GM21717 (cell line): ENCODE measurements around the gene SYT14.
"Not testable (repeated sequence)": the region's sequence is repeated elsewhere in the genome, so short reads cannot be mapped to it uniquely, and the experiment has no call there.

Source experiments
- ATAC-seq: cut with Tn5 transposase; IDR thresholded peaks from one replicate; pipeline ENCODE4 v1.9.1; 2021; ENCODE audit warnings: mild to moderate bottlenecking, moderate library complexity; ENCODE audit not compliant: unreplicated experiment

The SYT14 gene

DNA sequence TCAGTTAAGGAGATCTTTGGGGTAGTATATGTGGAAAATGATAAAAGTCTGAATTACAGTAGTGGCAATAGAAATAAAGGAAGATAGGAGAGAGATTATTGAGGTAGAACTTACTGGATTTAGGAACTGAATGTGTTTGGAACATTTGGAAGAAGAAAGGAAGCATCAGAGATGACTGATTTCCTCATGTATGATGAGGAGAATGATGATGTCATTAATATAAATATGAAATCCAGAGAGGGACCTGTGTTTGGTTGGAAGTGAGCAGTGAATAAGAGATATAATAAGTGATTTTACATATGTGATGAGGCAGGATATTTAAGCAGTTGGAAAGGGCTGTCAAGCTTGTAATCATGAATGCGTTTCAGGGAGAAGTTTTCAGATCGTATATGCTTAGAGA lies 86.3 kb downstream of the SYT14 start:
- no peak for ATAC-seq

DNA sequence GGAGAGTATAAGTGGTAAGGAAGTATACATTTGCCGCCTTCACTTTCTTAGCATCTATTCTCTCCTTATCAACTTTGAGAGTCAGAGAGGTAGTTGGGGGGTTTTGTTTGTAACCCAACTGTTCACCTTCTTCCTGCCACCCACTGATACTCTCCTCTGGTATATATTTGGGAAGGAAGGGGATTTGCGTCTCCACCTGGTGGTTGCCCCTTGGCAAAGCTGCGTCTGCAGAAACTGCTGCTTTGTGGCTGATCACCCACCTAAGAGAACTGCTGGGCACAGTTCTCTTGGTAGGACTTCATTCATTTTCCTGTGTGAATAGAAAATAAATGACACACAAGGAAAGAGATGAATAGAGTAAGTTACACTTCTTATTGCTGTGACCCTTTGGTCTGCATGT lies 87.0 kb downstream of the SYT14 start:
- ATAC-seq, result no peak

DNA sequence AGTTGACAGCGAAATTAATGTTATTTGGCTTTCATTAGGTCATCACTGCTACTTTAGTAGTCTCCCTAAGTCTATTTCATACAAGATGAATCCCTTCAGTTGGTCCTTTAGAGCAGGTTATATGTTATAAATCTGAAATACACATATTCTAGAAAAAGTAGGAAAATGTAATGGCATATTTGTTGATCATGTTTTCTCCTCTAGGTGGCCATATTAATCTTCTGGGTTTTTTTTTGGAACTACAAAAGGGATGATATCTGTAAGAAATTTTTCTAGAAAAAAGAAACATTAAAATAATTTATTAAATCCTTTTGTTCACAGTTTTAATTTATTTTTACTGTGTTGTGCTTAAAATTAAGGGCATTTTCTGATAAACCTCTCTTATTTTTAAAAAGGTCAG lies 87.9 kb downstream of the SYT14 start:
- ATAC-seq, result no peak

DNA sequence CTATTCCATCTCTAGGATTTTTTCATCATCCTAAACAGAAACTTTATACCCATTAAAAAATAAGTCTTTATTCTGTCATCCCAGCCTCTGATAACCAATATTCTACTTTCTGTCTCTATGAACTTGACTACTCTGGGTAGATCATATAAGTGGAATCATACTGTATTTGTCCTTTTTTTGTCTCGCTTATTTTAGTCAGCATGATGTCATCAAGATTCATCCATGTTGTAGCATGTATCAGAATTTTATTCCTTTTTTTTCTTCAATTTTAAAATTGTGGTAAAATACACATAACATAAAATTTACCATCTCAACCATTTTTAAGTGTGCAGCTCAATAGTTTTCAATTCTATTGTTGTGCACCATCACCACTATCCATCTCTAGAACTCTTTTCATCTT lies 90.0 kb downstream of the SYT14 start:
- no peak for ATAC-seq

DNA sequence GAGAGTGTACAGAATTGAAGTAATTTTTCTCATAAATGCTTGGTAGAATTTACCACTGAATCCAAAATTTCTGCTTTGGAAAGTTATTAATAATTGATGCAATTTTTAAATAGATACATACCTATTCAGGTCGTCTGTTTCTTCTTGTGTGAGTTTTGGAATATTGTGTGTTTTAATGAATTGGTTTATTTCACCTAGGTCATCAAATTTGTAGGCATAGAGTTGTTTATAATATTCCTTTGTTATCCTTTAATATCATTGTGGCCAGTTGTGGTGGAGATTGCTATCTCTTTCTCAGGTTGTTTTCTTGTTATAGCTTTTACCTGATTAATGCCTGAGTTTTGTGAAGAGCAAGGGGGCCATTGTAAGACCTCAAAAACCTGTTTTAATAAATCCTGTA lies 93.5 kb downstream of the SYT14 start:
- no peak for ATAC-seq

DNA sequence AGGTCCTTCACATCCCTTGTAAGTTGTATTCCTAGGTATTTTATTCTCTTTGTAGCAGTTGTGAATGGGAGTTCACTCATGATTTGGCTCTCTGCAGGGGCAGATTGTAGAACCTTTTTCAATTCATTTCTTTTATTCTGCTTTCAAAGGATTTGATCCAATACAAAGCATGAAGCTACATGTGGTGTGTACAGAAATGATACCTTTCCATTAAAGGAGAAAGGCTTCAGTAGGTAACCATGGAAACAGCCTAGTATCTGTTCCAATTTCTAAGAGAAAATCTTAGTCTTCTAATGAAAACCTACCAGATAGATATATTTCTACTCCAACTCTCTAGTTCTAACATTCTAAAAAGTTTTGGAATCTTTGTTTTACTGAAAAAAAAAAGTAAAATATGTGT lies 105.0 kb downstream of the SYT14 start:
- no peak for ATAC-seq

DNA sequence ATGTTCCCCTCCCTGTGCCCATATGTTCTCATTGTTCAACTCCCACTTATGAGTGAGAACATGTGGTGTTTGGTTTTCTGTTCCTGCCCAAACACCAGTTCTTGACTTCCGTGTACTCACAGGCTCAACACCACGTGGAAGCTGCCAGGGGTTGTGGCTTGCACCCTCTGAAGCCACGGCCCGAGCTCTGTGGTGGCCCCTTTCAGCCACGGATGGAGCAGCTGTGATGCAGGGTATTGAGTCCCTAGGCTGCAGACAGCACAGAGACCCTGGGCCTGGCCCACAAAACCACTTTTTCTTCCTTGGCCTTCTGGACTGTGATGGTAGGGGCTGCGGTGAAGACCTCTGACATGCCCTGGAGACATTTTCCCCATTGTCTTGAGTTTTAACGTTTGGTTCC lies 111.6 kb downstream of the SYT14 start:
- ATAC-seq, result no peak

DNA sequence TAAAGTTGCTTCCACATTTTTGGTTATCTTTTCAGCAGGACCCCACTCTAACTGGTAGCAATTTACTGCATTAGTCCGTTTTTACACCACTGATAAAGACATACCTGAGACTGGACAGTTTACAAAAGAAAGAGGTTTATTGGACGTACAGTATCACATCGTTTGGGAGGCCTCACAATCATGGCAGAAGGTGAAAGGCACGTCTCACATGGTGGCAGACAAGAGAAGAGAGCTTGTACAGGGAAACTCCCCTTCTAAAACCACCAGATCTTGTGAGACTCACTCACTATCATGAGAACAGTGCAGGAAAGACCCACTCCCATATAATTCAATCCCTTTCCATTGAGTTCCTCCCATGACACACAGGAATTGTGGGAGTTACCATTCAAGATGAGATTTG lies 112.5 kb downstream of the SYT14 start:
- ATAC-seq, result not testable (repeated sequence)

DNA sequence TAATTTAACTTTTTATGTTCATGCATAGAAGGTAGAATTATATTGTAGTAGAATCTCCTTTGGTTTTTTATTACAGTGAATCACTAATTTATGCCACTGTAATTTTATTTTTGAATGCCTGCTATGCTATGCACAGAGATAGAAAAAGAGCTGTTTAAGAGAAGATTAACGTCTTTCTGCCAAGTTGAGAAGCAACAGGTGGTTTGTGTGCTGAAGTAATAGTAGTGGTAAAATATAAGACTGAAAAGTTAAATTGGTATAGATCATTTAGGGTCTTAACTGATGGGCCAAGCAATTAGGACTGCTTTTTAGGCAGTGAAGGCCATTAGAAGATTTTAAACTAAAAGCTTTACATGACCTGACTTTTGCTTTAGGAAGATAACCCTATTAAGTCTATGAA lies 115.1 kb downstream of the SYT14 start:
- ATAC-seq, result no peak

DNA sequence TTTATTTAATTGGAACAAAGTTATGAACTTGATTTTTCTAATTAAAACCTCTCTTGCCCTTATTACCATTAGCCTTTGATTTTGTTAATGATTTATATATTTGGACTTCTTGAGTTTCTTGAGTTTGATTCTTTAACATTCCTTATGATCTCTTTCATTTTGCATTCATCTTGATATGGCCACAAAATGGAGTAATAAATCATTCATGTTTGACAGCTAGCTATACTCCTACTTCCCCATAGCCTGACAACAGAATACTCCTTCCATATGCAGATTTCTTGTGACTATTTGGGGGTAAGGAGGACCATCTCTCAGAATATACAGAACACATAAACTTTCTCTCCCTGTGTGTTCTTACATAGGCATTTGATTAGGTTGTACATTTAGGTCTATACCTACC lies 119.6 kb downstream of the SYT14 start:
- ATAC-seq, result no peak

DNA sequence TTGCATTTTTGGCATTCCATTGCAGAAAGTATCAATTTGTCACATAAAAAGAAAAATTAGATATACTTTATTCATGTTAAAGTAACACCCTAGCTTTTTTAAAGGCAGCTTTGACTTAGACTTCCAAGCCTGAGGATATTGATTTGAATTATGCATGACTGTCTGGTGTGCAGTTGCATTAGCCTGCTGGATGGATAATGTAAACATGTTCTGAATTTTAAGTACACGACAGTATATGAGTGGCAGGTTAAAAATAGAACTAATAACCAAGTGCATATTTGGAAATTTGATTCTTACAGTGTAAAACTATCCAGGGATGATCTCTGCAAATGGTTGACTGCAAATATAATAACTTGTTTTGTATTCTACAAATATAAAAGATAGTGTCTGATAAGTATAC lies 124.0 kb downstream of the SYT14 start:
- ATAC-seq, result no peak

DNA sequence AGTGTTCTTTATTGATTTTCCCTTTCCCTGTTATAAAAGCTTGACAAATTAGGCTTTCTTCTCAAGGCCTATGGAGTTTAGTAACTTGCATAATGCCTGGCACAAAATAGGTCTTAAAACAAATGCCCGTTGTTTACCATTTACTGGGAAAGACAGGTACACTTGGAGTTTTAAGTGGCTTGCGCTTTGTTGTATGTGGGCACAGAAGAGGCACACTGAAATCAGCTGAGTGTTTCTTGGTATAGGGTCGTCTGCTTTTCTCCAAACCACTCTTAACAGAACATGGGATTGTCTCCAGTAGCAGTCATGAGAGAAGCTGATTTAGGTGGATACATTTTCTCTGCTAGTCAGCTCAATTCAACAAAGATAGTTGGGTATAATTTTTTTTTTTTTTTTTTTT lies 132.5 kb downstream of the SYT14 start:
- ATAC-seq, result no peak

DNA sequence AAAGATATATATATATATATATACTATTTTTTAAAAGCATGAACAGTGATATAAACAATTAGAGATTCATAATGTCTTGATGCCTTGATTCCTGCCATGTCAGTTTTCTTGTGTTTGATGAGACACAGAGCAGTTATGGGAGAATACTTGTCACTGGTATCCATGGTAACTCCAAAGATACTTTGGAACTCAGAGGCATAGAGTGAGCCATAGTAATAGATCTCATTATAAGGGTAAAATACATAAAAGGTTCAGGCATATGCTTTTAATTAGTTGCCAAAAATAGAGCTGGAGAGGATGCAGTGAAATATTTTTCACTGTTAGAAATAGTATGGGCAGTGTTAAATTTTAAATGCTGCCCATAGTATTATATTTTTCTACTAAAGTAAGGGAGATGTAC lies 134.1 kb downstream of the SYT14 start:
- ATAC-seq, result no peak

DNA sequence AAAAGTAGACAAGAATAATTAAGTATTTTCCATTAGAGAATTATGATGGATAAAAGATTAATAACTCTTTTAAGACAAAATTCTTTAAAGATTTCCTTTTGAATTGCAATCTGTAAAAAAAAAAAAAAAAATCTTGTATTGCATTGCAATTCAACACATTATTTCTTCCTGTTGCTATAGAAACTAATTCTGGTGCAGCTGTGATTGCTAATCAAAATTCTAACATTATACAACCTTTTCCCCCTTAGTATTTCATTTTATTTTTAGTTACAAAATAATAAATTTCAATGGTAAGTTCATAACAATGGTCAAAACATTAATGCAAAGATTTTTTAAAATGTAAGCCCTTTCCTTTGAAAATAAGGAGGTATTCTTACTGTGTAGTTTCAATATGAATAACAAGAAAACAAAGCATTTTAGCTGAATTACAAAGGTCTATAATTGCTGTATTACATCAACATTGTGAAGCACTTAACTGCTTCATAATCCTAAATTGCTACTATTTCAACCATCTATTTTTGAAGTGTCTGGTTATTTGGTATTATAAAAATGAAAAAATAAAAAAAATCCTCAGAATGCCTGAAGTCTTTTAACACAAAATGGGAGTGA lies 135.0 kb downstream of the SYT14 start:
- ATAC-seq, result no peak

DNA sequence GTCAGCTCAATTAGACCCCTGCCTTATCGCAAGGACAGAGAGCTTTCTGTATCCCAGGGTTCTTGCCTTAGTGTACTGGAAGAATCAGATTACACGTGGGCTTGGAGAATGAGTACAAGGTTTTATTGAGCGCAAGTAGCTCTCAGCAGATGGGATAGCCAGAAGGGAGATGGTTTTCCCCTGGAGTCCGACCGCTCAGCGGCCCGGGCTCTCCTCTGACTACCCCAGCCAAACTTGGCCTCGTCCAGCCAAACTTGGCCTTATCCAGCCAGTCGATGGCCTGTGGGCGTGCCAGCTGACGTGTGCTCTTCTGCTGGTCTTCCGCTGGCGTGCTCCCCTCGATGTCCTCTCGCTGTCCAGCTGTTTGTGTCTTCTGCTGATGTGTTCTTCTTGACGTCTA lies 136.9 kb downstream of the SYT14 start:
- ATAC-seq, result no peak

DNA sequence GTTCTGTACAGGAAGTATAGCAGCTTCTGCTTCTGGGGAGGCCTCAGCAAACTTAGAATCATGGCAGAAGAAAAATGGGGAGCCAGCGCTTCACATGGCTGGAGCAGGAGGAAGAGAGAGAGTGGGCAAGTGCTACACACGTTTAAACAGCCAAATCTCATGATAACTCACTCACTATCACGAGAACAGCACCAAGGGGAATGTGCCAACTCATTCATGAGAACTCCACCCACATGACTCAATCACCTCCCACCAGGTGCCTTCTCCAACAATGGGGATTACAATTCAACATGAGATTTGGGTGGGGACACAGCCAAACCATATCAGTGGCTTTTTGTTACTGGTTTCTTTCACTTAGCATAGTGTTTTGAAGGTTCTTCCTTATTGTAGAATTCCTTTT lies 138.6 kb downstream of the SYT14 start:
- no peak for ATAC-seq

DNA sequence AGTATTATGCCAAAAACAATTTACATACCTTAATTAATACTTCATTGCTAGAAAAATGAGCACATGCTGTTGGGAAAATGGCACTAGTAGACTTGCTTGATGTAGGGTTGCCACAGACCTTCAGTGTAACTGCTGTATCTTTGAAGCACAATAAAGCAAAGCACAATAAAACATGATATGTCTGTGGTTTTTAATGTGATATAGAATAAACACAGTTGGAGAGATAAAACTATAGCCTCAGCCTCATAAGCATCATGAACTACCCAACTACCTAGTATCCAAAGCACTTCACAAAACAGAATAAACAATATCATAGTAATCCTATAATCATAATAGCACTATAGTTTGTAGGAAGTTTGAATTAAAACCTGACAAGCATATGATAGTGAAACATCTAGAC lies 143.5 kb downstream of the SYT14 start:
- ATAC-seq, result no peak

DNA sequence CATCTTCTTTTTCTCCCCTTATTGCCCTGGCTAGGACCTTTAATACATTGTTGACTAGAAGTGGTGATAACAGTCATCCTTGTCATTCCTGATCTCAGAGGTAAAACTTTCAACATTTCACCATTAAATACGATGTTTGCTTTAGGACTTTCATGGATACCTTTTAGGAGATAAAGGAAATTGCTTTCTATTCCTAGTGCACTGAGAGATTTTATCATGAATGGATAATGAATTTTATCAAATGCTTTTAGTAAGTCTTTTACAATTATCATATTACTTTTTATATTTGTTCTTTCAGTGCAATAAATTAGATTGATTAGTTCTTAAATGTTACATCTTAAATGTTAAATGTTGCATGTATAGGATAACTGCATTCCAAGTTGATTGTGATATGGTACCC lies 147.3 kb downstream of the SYT14 start:
- ATAC-seq, result no peak

DNA sequence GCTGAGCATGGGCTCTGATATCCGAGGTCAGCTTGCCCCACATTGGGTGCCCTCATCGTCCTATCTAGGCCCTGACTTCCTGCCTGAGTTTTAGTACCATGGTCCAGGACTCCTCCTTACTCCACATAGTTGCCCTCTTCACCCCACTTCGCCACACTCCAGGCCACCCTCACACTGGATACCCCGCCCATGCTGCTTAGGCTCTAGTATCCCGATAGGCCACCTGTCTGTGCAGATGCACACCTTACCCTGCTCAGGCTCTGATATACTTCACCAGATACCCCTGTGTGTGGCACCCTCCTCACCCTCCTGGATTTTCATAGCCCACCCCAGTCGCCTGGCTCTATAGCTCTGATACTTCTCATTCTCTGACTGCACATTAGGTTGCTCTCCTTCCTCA lies 149.0 kb downstream of the SYT14 start:
- ATAC-seq, result no peak

DNA sequence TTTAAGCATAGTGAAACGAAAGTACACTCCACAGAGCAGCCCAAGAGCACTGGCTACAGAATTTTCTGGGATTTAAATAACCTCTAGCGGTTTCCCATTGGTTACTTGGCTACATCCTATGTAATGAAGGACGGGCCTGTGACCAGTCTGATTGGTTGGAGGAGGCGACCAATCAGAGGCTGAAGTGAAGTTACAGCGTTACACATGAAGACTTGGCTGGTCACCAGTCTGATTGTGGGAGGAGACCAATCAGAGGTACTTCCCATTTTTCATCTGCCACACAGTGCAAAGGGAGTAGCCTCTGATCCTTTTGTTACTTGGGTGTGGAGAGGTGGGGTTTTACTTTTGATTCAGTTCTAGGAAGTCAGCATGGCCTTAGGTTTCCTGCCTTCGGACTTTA lies 151.8 kb downstream of the SYT14 start:
- no peak for ATAC-seq

DNA sequence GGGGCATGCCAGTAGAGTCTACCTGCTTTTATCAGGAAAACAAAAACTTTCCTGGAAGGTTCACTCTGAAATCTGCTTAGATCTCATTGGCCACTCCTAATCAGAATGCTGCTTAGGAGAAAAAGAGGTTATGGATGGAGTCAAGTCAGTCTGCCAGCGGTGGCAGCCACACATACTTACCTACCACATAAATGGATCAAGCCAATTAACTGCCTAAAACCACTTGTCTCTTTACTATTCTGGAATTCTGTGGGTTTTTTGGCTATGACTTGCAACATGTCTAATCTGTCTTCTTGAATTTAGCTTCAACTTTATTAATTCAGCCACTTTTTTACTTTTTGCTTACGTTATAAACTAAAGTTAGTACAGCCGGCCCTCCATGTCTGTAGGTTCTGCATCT lies 154.3 kb downstream of the SYT14 start:
- no peak for ATAC-seq

DNA sequence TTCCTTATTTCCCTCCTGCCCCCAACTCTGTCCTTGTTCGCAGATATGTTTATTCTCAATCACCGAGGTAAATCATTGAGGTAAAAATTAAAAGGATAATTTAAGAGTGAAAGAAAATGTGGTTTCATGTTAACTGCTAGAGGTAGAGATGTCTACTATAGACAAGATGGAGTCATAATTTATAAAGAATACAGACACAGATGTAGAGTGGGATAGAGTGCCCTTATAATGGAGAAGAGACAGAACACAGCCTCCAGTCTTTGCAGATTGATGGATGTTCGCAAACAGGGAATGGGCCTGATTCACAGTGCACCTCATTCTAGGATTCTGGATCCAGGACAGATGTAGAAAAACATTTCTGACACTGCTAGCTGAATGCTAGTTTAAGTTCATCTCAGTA lies 155.4 kb downstream of the SYT14 start:
- no peak for ATAC-seq

DNA sequence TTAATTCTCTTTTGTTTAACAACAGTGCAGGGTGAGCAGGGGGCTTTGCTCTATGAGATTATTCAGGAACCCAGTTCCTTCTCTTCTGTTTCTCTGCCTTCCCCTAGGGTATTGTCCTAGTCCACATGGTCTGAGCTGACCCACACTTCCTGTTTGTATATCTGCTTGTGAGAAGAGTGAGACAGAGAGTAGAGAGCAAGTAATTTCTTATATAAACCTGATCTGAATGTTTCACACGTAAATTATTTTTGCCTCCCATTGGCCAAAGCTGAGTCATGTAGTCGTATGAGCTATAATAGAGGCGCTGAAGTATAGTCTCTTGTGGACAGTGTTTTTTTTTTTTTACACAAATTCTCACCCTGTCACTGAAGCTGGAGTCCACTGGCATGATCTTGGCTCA lies 160.3 kb downstream of the SYT14 start:
- ATAC-seq, result no peak

DNA sequence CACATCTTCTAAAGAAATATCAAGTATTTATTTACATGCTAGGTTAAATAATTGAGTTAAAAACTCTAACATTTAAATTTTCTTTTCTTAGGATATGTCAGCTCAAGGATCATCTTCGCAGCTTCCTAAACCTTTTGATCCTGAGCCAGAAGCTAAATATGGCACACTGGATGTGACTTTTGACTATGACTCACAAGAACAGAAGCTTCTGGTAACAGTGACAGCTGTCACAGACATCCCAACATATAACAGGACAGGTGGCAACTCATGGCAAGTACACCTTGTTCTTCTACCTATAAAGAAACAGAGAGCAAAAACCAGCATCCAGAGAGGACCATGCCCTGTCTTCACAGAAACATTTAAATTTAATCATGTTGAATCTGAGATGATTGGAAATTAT lies 161.9 kb downstream of the SYT14 start:
- ATAC-seq, result no peak
